Measurements from ENCODE around the gene KIF25.

Gene KIF25

DNA sequence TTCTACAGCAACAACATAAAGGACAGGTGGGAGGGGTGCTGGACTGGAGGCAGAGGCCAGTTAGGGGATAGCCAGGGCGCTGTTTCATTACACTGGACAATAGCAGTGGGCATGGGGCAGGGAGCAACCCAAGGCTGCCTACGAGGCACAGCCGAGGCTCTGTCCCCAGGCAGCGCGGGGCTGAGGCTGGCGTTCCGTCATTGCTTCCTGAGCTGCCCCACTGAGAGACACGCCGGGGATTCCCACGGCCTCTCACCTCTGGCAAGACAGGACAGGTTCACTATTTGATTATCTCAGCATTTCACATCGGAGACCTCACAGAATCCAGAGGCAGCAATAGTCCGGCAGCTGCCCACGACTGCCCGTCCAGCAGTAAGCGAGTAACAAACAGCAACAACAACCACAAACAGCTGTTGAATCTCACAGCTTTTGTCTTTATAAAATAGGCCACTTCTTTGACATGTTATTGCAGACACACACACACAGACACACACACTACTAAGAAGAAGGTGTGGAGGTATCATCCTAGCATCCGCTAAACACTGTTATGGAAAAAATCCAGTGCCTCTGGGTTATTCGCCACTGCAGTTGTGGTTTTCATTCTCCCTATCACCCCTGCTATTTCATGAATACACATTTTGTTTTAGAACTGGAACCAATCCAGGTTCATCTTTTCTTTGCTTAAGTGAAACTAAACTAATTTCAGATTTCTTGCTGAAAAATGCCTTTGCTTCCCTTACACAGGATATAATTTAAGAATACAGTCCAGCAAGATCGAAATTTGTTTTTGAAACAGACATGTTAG lies 19.5 kb downstream of the KIF25 start:
- no peak for DNase-seq
- Histone ChIP-seq H3K36me3 (ENCODE audit: control insufficient read depth, insufficient read depth, low read length) (no peaks in the 10 kb centered on the region), H3K4ac (ENCODE audit: low read depth, low read length) (no peak overlapping the region), H3K79me2 (ENCODE audit: control insufficient read depth, insufficient read depth, low read length) (no peaks in the 10 kb centered on the region), H4K8ac (ENCODE audit: low read depth, low read length) (no peak overlapping the region), H3K4me2 (ENCODE audit: low read length) (no peak overlapping the region), H3K9ac (ENCODE audit: low read length) (no peak overlapping the region), H3K23ac (ENCODE audit: low read length) (no peak overlapping the region), H3K18ac (ENCODE audit: low read length) (no peak overlapping the region), H3K27ac (ENCODE audit: low read depth, low read length) (no peak overlapping the region), H2BK5ac (ENCODE audit: low read length) (no peak overlapping the region), H2BK120ac (ENCODE audit: low read depth, low read length) (no peak overlapping the region), H3K56ac (ENCODE audit: low read length) (peak overlapping the region; percentile 60), H2AK5ac (ENCODE audit: low read length) (no peak overlapping the region), H3K79me1 (ENCODE audit: low read length) (no peaks in the 10 kb centered on the region), H4K5ac (ENCODE audit: low read length) (no peak overlapping the region), H3K4me1 (ENCODE audit: control insufficient read depth, low read depth, low read length) (no peaks in the 10 kb centered on the region), H3K27me3 (ENCODE audit: insufficient read depth, low read length, poor library complexity) (no peaks in the 10 kb centered on the region), H3K4me3 (ENCODE audit: low read length) (no peak overlapping the region), H2BK15ac (replicated peaks; ENCODE audit: low read depth) (no peak overlapping the region)
- no CpG with 5 or more reads among the region's 18 CpGs for WGBS (ENCODE audit: extremely low coverage, insufficient coverage, low lambda C conversion rate)

DNA sequence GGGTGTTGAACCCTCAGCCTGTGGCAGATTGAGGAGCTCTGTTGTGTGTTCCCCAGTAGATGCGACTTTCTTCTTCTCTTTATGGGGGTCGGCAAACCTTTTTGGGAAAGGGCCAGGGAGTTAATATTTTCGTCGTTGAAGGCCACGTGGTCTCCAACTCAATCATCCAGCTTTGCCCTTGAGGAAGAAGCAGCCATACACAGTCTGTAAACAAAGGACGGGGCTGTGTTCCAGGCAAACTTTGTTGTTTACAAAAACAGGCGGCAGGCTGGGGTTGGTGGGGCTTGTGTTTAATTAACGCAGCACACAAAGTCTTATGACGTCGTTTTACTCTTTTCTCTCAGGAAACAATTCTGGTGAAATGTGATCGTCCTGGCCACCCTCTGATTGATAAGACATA lies 20.2 kb downstream of the KIF25 start:
- H3K18ac ChIP-seq (ENCODE audit: low read length) = no peak overlapping the region
- no peak overlapping the region for H3K4ac ChIP-seq (ENCODE audit: low read depth, low read length)
- no peak overlapping the region for H3K27ac ChIP-seq (ENCODE audit: low read depth, low read length)
- no peaks in the 10 kb centered on the region for H3K79me2 ChIP-seq (ENCODE audit: control insufficient read depth, insufficient read depth, low read length)
- H3K9ac ChIP-seq (ENCODE audit: low read length) = no peak overlapping the region
- H4K8ac ChIP-seq (ENCODE audit: low read depth, low read length) = no peak overlapping the region
- no peak overlapping the region for H2BK15ac ChIP-seq (replicated peaks; ENCODE audit: low read depth)
- H2BK5ac ChIP-seq (ENCODE audit: low read length) = no peak overlapping the region
- no peaks in the 10 kb centered on the region for H3K79me1 ChIP-seq (ENCODE audit: low read length)
- no peak overlapping the region for H4K5ac ChIP-seq (ENCODE audit: low read length)
- H3K27me3 ChIP-seq (ENCODE audit: insufficient read depth, low read length, poor library complexity) = no peaks in the 10 kb centered on the region
- no peak overlapping the region for H3K56ac ChIP-seq (ENCODE audit: low read length)
- H2AK5ac ChIP-seq (ENCODE audit: low read length) = no peak overlapping the region
- no peak overlapping the region for H3K4me3 ChIP-seq (ENCODE audit: low read length)
- H3K23ac ChIP-seq (ENCODE audit: low read length) = no peak overlapping the region
- H2BK120ac ChIP-seq (ENCODE audit: low read depth, low read length) = no peak overlapping the region
- DNase-seq = no peak
- no peak overlapping the region for H3K4me2 ChIP-seq (ENCODE audit: low read length)
- WGBS (ENCODE audit: extremely low coverage, insufficient coverage, low lambda C conversion rate) = no CpG with 5 or more reads among the region's 11 CpGs
- no peaks in the 10 kb centered on the region for H3K4me1 ChIP-seq (ENCODE audit: control insufficient read depth, low read depth, low read length)
- no peaks in the 10 kb centered on the region for H3K36me3 ChIP-seq (ENCODE audit: control insufficient read depth, insufficient read depth, low read length)

DNA sequence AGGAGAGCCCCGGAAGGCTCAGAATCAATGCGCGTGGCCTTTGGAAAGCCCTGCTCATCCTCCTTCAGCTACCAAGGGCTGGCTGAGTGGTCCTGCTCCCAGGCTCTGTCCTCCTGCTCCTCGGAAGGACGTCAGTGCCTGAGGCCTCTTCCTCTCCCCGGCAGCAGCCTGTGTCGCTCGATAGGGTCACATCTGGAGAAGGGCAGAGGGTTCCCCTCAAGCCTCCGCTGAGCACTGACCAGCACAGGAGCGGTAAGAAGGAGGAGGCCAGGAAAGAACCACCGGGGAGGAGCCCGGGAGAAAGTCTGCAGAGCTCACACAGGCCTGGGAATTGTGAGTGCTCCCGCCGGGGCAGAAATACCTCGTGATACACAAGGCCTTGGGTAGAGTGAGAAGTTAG lies 21.2 kb downstream of the KIF25 start:
- Histone ChIP-seq H3K56ac (ENCODE audit: low read length) (no peak overlapping the region), H3K9ac (ENCODE audit: low read length) (no peak overlapping the region), H3K27me3 (ENCODE audit: insufficient read depth, low read length, poor library complexity) (no peaks in the 10 kb centered on the region), H2AK5ac (ENCODE audit: low read length) (no peak overlapping the region), H4K8ac (ENCODE audit: low read depth, low read length) (no peak overlapping the region), H3K36me3 (ENCODE audit: control insufficient read depth, insufficient read depth, low read length) (no peaks in the 10 kb centered on the region), H3K4me3 (ENCODE audit: low read length) (no peak overlapping the region), H3K4ac (ENCODE audit: low read depth, low read length) (no peak overlapping the region), H3K23ac (ENCODE audit: low read length) (no peak overlapping the region), H4K5ac (ENCODE audit: low read length) (no peak overlapping the region), H3K18ac (ENCODE audit: low read length) (no peak overlapping the region), H2BK120ac (ENCODE audit: low read depth, low read length) (no peak overlapping the region), H3K79me2 (ENCODE audit: control insufficient read depth, insufficient read depth, low read length) (no peaks in the 10 kb centered on the region), H3K4me2 (ENCODE audit: low read length) (no peak overlapping the region), H2BK5ac (ENCODE audit: low read length) (no peak overlapping the region), H2BK15ac (replicated peaks; ENCODE audit: low read depth) (no peak overlapping the region), H3K79me1 (ENCODE audit: low read length) (no peaks in the 10 kb centered on the region), H3K27ac (ENCODE audit: low read depth, low read length) (no peak overlapping the region), H3K4me1 (ENCODE audit: control insufficient read depth, low read depth, low read length) (no peaks in the 10 kb centered on the region)
- DNase-seq = no peak
- no CpG with 5 or more reads among the region's 15 CpGs for WGBS (ENCODE audit: extremely low coverage, insufficient coverage, low lambda C conversion rate)

DNA sequence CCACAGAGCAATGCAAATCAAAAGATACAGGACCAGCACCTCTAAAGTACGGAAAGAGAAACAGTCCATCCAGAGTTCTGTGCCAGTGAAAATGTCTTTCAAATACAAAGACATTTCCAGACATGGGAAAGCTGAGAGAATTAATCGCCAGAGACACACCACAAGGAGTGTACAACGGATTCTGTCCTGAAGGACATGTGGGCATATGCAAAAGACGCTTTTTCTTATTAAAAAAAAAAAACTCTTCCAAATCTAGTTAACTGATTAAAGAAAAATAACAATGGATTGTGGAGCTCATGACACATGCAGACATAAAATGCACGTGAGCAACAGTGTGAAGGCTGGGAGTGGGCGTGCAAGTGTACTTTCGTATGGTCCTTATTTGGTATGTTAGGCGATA lies 22.8 kb downstream of the KIF25 start:
- no CpG with 5 or more reads among the region's 8 CpGs for WGBS (ENCODE audit: extremely low coverage, insufficient coverage, low lambda C conversion rate)
- H2BK120ac ChIP-seq (ENCODE audit: low read depth, low read length) = no peak overlapping the region
- no peak overlapping the region for H2BK5ac ChIP-seq (ENCODE audit: low read length)
- H3K79me2 ChIP-seq (ENCODE audit: control insufficient read depth, insufficient read depth, low read length) = no peaks in the 10 kb centered on the region
- H3K4me2 ChIP-seq (ENCODE audit: low read length) = no peak overlapping the region
- no peak overlapping the region for H4K8ac ChIP-seq (ENCODE audit: low read depth, low read length)
- no peaks in the 10 kb centered on the region for H3K27me3 ChIP-seq (ENCODE audit: insufficient read depth, low read length, poor library complexity)
- no peaks in the 10 kb centered on the region for H3K79me1 ChIP-seq (ENCODE audit: low read length)
- no peak overlapping the region for H3K18ac ChIP-seq (ENCODE audit: low read length)
- H2BK15ac ChIP-seq (replicated peaks; ENCODE audit: low read depth) = no peak overlapping the region
- no peaks in the 10 kb centered on the region for H3K36me3 ChIP-seq (ENCODE audit: control insufficient read depth, insufficient read depth, low read length)
- H3K9ac ChIP-seq (ENCODE audit: low read length) = no peak overlapping the region
- H2AK5ac ChIP-seq (ENCODE audit: low read length) = no peak overlapping the region
- no peak overlapping the region for H3K4me3 ChIP-seq (ENCODE audit: low read length)
- no peak overlapping the region for H3K56ac ChIP-seq (ENCODE audit: low read length)
- H3K4ac ChIP-seq (ENCODE audit: low read depth, low read length) = no peak overlapping the region
- no peak overlapping the region for H4K5ac ChIP-seq (ENCODE audit: low read length)
- no peaks in the 10 kb centered on the region for H3K4me1 ChIP-seq (ENCODE audit: control insufficient read depth, low read depth, low read length)
- DNase-seq = no peak
- H3K27ac ChIP-seq (ENCODE audit: low read depth, low read length) = no peak overlapping the region
- no peak overlapping the region for H3K23ac ChIP-seq (ENCODE audit: low read length)

DNA sequence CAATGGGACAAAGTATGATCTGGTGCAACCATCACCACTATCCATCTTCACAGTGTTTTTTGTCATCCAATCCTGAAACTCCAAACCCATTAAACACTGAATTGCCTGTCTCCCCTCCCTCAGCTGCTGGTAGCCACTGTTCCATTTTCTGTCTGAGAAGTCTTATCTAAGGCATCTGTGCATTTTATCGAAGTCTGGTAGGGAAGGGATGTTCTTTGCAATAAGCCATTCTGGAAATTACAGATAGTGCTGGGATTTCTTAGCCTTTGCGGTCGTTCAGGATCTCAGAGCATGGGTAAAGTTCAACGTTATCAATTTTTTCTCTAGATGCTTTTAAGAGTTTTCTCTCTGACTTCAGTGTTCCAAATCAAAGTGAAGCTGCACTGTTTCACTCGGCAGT lies 24.1 kb downstream of the KIF25 start:
- Histone ChIP-seq H3K27me3 (ENCODE audit: insufficient read depth, low read length, poor library complexity) (no peaks in the 10 kb centered on the region), H2BK120ac (ENCODE audit: low read depth, low read length) (no peak overlapping the region), H3K23ac (ENCODE audit: low read length) (no peak overlapping the region), H3K4me2 (ENCODE audit: low read length) (no peak overlapping the region), H3K18ac (ENCODE audit: low read length) (no peak overlapping the region), H4K5ac (ENCODE audit: low read length) (no peak overlapping the region), H2BK5ac (ENCODE audit: low read length) (no peak overlapping the region), H3K27ac (ENCODE audit: low read depth, low read length) (no peak overlapping the region), H3K4me1 (ENCODE audit: control insufficient read depth, low read depth, low read length) (no peaks in the 10 kb centered on the region), H3K9ac (ENCODE audit: low read length) (no peak overlapping the region), H3K56ac (ENCODE audit: low read length) (no peak overlapping the region), H3K36me3 (ENCODE audit: control insufficient read depth, insufficient read depth, low read length) (no peaks in the 10 kb centered on the region), H3K4me3 (ENCODE audit: low read length) (no peak overlapping the region), H4K8ac (ENCODE audit: low read depth, low read length) (no peak overlapping the region), H3K4ac (ENCODE audit: low read depth, low read length) (no peak overlapping the region), H2BK15ac (replicated peaks; ENCODE audit: low read depth) (no peak overlapping the region), H3K79me2 (ENCODE audit: control insufficient read depth, insufficient read depth, low read length) (no peaks in the 10 kb centered on the region), H3K79me1 (ENCODE audit: low read length) (no peaks in the 10 kb centered on the region), H2AK5ac (ENCODE audit: low read length) (no peak overlapping the region)
- WGBS (ENCODE audit: extremely low coverage, insufficient coverage, low lambda C conversion rate) = no CpG with 5 or more reads among the region's 5 CpGs
- no peak for DNase-seq

Data from mesendoderm (in vitro differentiated cells).